Measurements from ENCODE around the gene COL23A1.

- no peak for TF ChIP-seq EZH2 (IDR thresholded peaks at IDR 0.05; ENCODE audit: low read length, missing control alignments)
- TF ChIP-seq, protein P1, sequence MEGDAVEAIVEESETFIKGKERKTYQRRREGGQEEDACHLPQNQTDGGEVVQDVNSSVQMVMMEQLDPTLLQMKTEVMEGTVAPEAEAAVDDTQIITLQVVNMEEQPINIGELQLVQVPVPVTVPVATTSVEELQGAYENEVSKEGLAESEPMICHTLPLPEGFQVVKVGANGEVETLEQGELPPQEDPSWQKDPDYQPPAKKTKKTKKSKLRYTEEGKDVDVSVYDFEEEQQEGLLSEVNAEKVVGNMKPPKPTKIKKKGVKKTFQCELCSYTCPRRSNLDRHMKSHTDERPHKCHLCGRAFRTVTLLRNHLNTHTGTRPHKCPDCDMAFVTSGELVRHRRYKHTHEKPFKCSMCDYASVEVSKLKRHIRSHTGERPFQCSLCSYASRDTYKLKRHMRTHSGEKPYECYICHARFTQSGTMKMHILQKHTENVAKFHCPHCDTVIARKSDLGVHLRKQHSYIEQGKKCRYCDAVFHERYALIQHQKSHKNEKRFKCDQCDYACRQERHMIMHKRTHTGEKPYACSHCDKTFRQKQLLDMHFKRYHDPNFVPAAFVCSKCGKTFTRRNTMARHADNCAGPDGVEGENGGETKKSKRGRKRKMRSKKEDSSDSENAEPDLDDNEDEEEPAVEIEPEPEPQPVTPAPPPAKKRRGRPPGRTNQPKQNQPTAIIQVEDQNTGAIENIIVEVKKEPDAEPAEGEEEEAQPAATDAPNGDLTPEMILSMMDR (conservative IDR thresholded peaks at IDR 0.05 in 1 of 2, IDR thresholded peaks at IDR 0.05 in 1 of 2; ENCODE audit: low read depth in 1 of 2, low read length in 2 of 2) = no peak
Measured at GRCh38 chr5:178496642-178497041, 93.6 kb downstream of the COL23A1 start.

Measured in fibroblast of lung (primary cell).